BJ (cell line): ENCODE results near the gene INSIG1. TPM values are rescaled to one million over a fixed set of nuclear protein-coding genes. Genes with fewer than 3 reads are reported as not detected.

ENCODE experiments used
- CTCF ChIA-PET: fragments of 350-600 bp; formaldehyde crosslinking; extraction: SDS; loops from one replicate; lab custom pipeline; 2021; ENCODE audit warnings: antibody characterized with exemption, inconsistent platforms; lab: Yijun Ruan, JAX
- POLR2A ChIA-PET: fragments of 300-600 bp; sonication (Branson Sonifier 250); formaldehyde crosslinking; extraction: SDS; loops from one replicate; lab custom pipeline; 2021; ENCODE audit warnings: antibody characterized with exemption; lab: Charles Lee
- DNase-seq: peaks from one replicate; pipeline ENCODE4 v3.0.0-alpha.2; 2011; ENCODE audit warnings: low read depth
- H3K27me3 ChIP-seq: 2 replicates; pipeline ENCODE4 v1.6.0; 2011; ENCODE audit warnings: low read length; ENCODE audit not compliant: control insufficient read depth, insufficient read depth
- H3K36me3 ChIP-seq: 2 replicates; pipeline ENCODE4 v1.5.1; 2011; ENCODE audit warnings: low read length; ENCODE audit not compliant: control insufficient read depth, insufficient read depth
- H3K4me3 ChIP-seq: 2 replicates; pipeline ENCODE4 v1.5.1; 2011; ENCODE audit warnings: low read depth, mild to moderate bottlenecking, control low read depth, low read length
- polyA plus RNA-seq: library from polyadenylated mRNA; depleted of rRNA; stranded (reverse); fragments of >200 nt; gene quantifications from 2 replicates; pipeline ENCODE4 v1.2.3, GENCODE V29; 2011
- TF ChIP-seq, protein P1 (sequence below): IDR thresholded peaks from 2 replicates; pipeline ENCODE4 v1.5.1; 2011; ENCODE audit warnings: low read depth, mild to moderate bottlenecking, control low read depth, inconsistent platforms, low read length, moderate library complexity; ENCODE audit not compliant: insufficient read depth

INSIG1 gene
- polyA plus RNA-seq, 1 experiment, result 11.0 TPM

- DNase-seq, result no peak
- no peak overlapping the region for H3K4me3 ChIP-seq
- CTCF ChIA-PET, result interaction anchor here (1.7 to 2.0 kb wide), 2 partner anchors 42 to 44 kb away, joined by 4 to 7 read pairs; no protein-coding TSS in a partner anchor
- POLR2A ChIA-PET, result no interaction called here
- H3K36me3 ChIP-seq, result peaks cover 6% of the 10 kb centered on the region
- no peaks in the 10 kb centered on the region for H3K27me3 ChIP-seq
- TF ChIP-seq, protein P1, sequence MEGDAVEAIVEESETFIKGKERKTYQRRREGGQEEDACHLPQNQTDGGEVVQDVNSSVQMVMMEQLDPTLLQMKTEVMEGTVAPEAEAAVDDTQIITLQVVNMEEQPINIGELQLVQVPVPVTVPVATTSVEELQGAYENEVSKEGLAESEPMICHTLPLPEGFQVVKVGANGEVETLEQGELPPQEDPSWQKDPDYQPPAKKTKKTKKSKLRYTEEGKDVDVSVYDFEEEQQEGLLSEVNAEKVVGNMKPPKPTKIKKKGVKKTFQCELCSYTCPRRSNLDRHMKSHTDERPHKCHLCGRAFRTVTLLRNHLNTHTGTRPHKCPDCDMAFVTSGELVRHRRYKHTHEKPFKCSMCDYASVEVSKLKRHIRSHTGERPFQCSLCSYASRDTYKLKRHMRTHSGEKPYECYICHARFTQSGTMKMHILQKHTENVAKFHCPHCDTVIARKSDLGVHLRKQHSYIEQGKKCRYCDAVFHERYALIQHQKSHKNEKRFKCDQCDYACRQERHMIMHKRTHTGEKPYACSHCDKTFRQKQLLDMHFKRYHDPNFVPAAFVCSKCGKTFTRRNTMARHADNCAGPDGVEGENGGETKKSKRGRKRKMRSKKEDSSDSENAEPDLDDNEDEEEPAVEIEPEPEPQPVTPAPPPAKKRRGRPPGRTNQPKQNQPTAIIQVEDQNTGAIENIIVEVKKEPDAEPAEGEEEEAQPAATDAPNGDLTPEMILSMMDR, result no peak
Observed at GRCh38 chr7:155300641-155301452, 3.2 kb downstream of the INSIG1 start.

DNA sequence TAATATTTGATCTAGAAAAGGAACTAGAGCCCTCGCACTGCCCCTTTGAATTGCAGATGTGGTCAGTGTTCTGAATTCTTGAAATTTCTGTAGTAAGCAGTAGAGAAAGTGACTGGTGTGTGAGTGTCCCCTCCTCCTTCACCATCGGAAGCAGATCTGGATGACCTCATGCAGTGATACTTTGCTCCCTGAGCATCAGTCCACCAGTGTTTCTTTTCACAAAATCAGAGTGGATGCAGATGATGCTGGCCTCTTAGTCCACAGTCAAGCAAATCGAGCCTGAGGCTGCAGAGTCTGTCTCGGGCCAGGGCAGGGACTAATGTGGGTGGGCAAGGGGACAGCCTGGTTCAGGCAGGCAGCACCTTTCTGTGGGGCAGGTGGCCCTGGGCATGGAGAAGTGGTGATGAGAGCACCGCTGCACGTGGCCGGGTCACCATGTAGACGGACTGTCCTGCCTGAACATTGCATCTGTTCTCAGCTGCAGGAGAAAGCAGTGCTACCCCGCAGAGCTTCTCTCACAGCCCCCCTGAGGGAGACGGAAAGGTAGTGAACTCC, 5.4 kb downstream of the INSIG1 start:
- TF ChIP-seq, protein P1, result no peak
- POLR2A ChIA-PET, result no interaction called here

GRCh38 chr7:155303897-155304296, 6.2 kb downstream of the INSIG1 start:
- CTCF ChIA-PET, result no interaction called here
- H3K36me3 ChIP-seq, result peaks cover 10% of the 10 kb centered on the region
- POLR2A ChIA-PET, result no interaction called here
- no peak overlapping the region for H3K4me3 ChIP-seq
- TF ChIP-seq, protein P1, result no peak
- H3K27me3 ChIP-seq, result no peaks in the 10 kb centered on the region
- no peak for DNase-seq

More for the DNA sequence above, 5.4 kb downstream of the INSIG1 start:
- CTCF ChIA-PET, result interaction anchor here (0.8 kb wide), 1 partner anchor 376 kb away, joined by 4 read pairs; no protein-coding TSS in a partner anchor
- DNase-seq, result no peak
- Histone ChIP-seq H3K27me3 (no peaks in the 10 kb centered on the region), H3K36me3 (peaks cover 9% of the 10 kb centered on the region), H3K4me3 (no peak overlapping the region)

GRCh38 chr7:155305231-155305904, 7.7 kb downstream of the INSIG1 start:
- ChIA-PET CTCF (interaction anchor here (2.3 kb wide), 1 partner anchor 39 kb away, joined by 6 read pairs; no protein-coding TSS in a partner anchor), POLR2A (no interaction called here)

More at GRCh38 chr7:155305231-155305904, 7.7 kb downstream of the INSIG1 start:
- H3K27me3 ChIP-seq, result no peaks in the 10 kb centered on the region
- H3K4me3 ChIP-seq, result no peak overlapping the region
- peaks cover 12% of the 10 kb centered on the region for H3K36me3 ChIP-seq
- TF ChIP-seq, protein P1, result no peak
- DNase-seq, result no peak
